IPS DF 6.9 (cell line): ENCODE data around the gene BRD4.

ENCODE experiments used
- DNase-seq: peaks from one replicate; pipeline ENCODE4 v3.0.0-alpha.2; 2013; ENCODE audit warnings: low read depth, low spot score
- H3K27ac ChIP-seq: one replicate; pipeline ENCODE4 v1.5.1; 2013; ENCODE audit warnings: low read length, control low read depth
- H3K27me3 ChIP-seq: 2 replicates; pipeline ENCODE4 v1.6.1; 2013; ENCODE audit warnings: mild to moderate bottlenecking, low read length; ENCODE audit not compliant: control insufficient read depth, insufficient read depth
- H3K36me3 ChIP-seq: 2 replicates; pipeline ENCODE4 v1.6.1; 2013; ENCODE audit warnings: low read length; ENCODE audit not compliant: control insufficient read depth, insufficient read depth
- H3K4me1 ChIP-seq: 2 replicates; pipeline ENCODE4 v1.6.1; 2013; ENCODE audit warnings: low read length; ENCODE audit not compliant: control insufficient read depth, insufficient read depth
- H3K4me3 ChIP-seq: 2 replicates; pipeline ENCODE4 v1.5.1; 2013; ENCODE audit warnings: mild to moderate bottlenecking, low read length
- H3K9me3 ChIP-seq: 2 replicates; pipeline ENCODE4 v1.6.1; 2013; ENCODE audit warnings: low read length, inconsistent platforms; ENCODE audit not compliant: control insufficient read depth, insufficient read depth
- WGBS: extraction: QIAGEN DNeasy Blood & Tissue Kit; methylation state at CpG from one replicate; pipeline ENCODE4 v1.1.7; 2013; ENCODE audit warnings: mixed read lengths, missing lambda C conversion rate; ENCODE audit not compliant: insufficient read length, insufficient coverage; 5-methylcytosine and 5-hydroxymethylcytosine counted together

BRD4 gene

GRCh38 chr19:15316498-15316897 is 15.8 kb downstream of the BRD4 start:
- Histone ChIP-seq H3K4me3 (no peak overlapping the region), H3K36me3 (no peaks in the 10 kb centered on the region), H3K4me1 (peaks cover 2% of the 10 kb centered on the region; the same call in 1 of the 2 replicates), H3K9me3 (no peaks in the 10 kb centered on the region), H3K27me3 (no peaks in the 10 kb centered on the region), H3K27ac (no peak overlapping the region)
- DNase-seq: no peak
- no CpG with 5 or more reads among the region's 2 CpGs for WGBS

DNA sequence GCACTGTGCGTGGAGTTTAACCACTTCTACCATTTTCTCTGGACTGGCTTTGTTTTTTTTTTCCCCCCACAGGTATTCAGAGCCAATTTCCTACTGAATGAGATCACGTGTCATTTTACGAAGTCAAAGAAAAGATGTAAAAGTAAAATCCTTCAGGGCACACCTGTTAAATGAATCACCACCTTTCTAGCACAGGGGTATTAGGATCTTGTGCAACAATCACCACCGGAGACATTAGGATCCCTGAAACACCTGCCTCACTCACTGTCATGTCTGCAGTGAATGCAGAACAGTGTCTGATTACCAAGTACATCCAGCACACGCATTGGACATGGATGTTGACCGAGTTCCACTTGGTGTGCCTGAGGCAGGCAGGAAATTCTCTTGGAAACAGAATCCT is 17.2 kb downstream of the BRD4 start:
- Histone ChIP-seq H3K4me3 (no peak overlapping the region), H3K4me1 (peaks cover 2% of the 10 kb centered on the region; the same call in 1 of the 2 replicates), H3K27me3 (no peaks in the 10 kb centered on the region), H3K9me3 (no peaks in the 10 kb centered on the region), H3K36me3 (no peaks in the 10 kb centered on the region), H3K27ac (no peak overlapping the region)
- no peak for DNase-seq
- WGBS: no CpG with 5 or more reads among the region's 6 CpGs

DNA sequence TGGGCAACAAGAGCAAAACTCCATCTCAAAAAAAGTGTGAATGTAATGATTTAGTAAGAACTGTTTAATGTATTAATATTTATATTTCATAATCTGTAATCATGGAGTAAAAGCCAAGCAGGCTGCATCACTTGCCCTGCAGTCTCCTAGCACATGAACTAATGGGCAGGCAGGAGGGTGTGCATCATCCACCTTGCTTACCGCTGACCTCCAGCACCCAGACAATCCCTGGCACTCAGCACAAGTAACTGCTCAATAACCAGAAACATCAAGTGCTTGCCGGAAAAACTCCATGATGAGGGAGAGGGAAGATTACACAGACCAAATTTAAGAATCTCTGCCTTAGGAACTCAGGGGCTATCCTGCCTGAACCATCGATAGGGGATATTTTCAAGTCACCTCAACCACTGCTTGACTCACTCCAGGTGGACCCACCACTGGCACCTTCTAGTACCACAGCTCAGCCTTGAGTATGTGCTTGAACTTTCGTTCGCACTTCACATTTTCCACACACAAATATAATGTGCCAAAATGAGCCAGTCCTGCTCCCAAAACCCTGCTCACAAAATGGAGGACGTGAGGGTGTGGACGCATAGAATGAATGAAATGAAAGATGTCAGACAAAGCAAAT is 18.6 kb downstream of the BRD4 start:
- Histone ChIP-seq H3K4me3 (no peak overlapping the region), H3K27ac (no peak overlapping the region)

DNA sequence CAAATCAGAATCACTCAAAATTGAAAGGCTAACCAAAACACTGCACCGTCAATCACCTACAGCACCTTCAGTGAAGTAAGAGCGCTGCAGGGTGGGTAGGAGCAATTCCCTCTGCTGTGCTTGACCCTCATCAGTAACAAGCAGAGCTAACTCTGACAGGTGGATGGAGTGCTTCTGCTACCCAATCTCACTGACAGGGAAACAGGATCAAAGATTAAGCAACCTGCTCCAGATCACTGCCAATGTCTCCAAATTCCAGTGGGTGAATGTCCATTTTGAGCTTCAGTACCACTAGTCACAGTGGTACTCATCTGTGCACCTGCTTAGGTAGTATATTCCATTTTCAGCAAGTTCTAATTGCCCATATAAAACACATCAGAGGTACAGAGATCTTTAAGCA is 25.2 kb downstream of the BRD4 start:
- Histone ChIP-seq H3K9me3 (no peaks in the 10 kb centered on the region), H3K27ac (no peak overlapping the region), H3K4me3 (no peak overlapping the region), H3K36me3 (no peaks in the 10 kb centered on the region), H3K4me1 (no peaks in the 10 kb centered on the region; the same call in 1 of the 2 replicates), H3K27me3 (no peaks in the 10 kb centered on the region)
- no peak for DNase-seq
- no CpG with 5 or more reads among the region's 2 CpGs for WGBS

More for the DNA sequence above, 18.6 kb downstream of the BRD4 start:
- H3K4me1 ChIP-seq: peaks cover 2% of the 10 kb centered on the region; the same call in 1 of the 2 replicates
- no CpG with 5 or more reads among the region's 7 CpGs for WGBS
- H3K36me3 ChIP-seq: no peaks in the 10 kb centered on the region
- no peaks in the 10 kb centered on the region for H3K27me3 ChIP-seq
- DNase-seq: no peak
- H3K9me3 ChIP-seq: no peaks in the 10 kb centered on the region

GRCh38 chr19:15305582-15306334 is 26.6 kb downstream of the BRD4 start:
- Histone ChIP-seq H3K27me3 (no peaks in the 10 kb centered on the region), H3K27ac (no peak overlapping the region), H3K9me3 (no peaks in the 10 kb centered on the region), H3K36me3 (no peaks in the 10 kb centered on the region), H3K4me1 (no peaks in the 10 kb centered on the region; the same call in 1 of the 2 replicates), H3K4me3 (no peak overlapping the region)
- no peak for DNase-seq
- WGBS: no CpG with 5 or more reads among the region's 3 CpGs

DNA sequence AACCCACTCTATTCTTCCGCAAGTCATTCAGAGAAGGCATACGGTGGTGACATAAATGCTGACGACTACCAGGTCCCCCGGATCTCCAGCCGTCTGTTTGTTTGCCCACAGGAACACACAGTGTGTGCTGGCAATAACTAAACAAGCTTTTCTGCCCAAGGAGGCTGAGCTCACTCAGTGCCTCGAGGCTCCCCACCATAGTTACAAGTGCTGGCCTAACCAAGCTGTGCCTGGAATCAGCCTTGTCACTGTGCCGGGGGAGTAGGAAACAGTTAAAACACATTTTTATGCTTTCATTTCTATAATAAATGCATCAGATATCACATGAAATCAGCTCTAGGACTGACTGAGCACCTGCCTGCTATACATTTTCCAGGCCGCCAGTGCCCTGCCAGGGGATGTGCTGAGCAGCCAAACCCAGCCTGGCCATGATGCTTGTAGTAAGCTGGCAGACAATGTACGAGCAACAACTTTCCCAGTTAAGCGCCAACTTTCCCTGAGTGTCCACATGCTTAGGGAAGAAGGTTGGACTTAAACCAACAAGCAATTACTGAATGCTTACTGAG is 28.1 kb downstream of the BRD4 start:
- WGBS: 100% methylated on average over 1 of the region's 10 CpGs

DNA sequence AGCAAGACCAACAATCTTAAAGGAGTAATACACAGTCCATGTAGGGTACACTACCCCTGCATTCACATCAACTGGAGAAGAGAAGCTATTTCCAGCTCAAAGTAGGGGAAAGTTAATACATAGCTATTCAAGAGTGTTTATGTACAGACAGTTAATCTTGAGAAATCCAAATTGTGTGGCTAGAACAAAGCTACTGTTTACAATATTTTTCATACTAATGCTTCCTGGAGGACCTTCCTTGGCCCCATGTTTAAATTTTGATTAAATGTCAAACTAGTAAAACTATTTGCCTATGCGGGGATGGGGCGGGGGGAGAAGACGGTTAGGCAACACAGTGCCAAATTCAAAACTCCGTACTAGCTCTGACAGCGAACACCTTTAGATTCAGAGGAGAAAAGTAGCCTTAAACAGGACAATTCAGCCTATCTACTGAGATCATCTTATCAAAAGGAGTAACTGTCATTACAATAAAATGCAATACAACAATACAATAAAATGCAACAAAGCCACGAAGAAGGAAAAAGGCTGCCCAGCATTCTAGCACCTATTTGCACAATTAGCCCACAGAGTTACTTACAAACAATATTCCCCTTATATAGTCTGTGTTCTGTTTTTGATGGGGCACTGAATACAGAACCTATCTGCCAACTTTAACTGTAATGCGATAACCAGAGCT is 29.1 kb downstream of the BRD4 start:
- Histone ChIP-seq H3K36me3 (no peaks in the 10 kb centered on the region), H3K9me3 (no peaks in the 10 kb centered on the region), H3K27me3 (no peaks in the 10 kb centered on the region), H3K4me3 (no peak overlapping the region), H3K27ac (no peak overlapping the region), H3K4me1 (peaks cover 2% of the 10 kb centered on the region)
- no peak for DNase-seq
- WGBS: no CpG with 5 or more reads among the region's 7 CpGs

More for the DNA sequence above, 28.1 kb downstream of the BRD4 start:
- Histone ChIP-seq H3K4me1 (no peaks in the 10 kb centered on the region; the same call in 1 of the 2 replicates), H3K4me3 (no peak overlapping the region), H3K27me3 (no peaks in the 10 kb centered on the region), H3K9me3 (no peaks in the 10 kb centered on the region), H3K36me3 (no peaks in the 10 kb centered on the region), H3K27ac (no peak overlapping the region)
- no peak for DNase-seq

- no peak for DNase-seq
- WGBS: no CpG with 5 or more reads among the region's 6 CpGs
- Histone ChIP-seq H3K27me3 (no peaks in the 10 kb centered on the region), H3K36me3 (no peaks in the 10 kb centered on the region), H3K9me3 (no peaks in the 10 kb centered on the region), H3K4me3 (no peak overlapping the region), H3K27ac (no peak overlapping the region), H3K4me1 (peaks cover 2% of the 10 kb centered on the region)
Measured at GRCh38 chr19:15300533-15301197, 31.7 kb downstream of the BRD4 start.

DNA sequence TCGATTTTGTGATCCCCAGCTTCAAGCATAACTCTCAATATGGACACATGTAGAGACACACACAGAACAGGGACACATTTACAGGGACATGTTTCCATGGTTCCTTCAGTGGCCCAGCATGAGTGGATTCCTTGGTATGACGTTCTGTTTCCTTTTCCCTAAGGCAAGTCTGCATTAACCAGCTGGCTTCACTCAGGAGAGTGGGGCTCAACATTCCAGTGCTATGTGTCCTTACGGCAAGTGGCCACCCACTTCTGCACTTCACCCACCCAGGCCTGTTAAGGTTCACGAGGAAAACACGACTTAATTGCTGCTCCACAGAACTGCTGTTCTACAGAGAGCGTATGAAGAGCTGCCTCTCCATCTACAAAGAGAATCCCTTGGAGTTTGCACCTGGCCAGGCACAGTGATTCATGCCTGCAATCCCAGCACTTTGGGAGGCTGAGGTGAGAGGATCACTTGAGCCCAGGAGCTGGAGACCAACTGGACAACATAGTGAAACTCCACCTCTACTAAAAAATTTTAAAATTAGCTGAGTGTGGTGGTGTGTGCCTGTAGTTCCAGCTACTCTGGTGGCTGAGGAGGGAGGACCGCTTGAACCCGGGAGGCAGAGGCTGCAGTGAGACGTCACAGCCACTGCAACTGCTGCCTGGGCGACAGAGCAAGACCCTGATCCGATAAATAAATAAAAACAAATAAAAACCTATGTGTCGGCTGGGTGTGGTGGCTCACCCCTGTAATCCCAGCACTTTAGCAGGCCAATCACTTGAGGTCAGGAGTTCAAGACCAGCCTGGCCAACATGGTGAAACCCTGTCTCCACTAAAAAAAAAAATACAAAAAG is 32.5 kb downstream of the BRD4 start:
- H3K4me3 ChIP-seq: no peak overlapping the region
- no peaks in the 10 kb centered on the region for H3K36me3 ChIP-seq
- no peaks in the 10 kb centered on the region for H3K9me3 ChIP-seq
- no peaks in the 10 kb centered on the region for H3K27me3 ChIP-seq
- H3K4me1 ChIP-seq: peaks cover 2% of the 10 kb centered on the region
- no peak for DNase-seq
- no CpG with 5 or more reads among the region's 12 CpGs for WGBS
- no peak overlapping the region for H3K27ac ChIP-seq
